ENCODE data around the gene NCOR1. TPM values are rescaled to one million over a fixed set of nuclear protein-coding genes. Genes with fewer than 3 reads are reported as not detected.
"Not testable (repeated sequence)": the region's sequence is repeated elsewhere in the genome, so short reads cannot be mapped to it uniquely, and the experiment has no call there.

Gene NCOR1
- total and polyA plus RNA-seq, 10 of the 15 experiments (the other 5 are each of a cell fraction or from before 2014, with no cell fraction given): 34.5 to 135 (median 82.9) TPM

DNA sequence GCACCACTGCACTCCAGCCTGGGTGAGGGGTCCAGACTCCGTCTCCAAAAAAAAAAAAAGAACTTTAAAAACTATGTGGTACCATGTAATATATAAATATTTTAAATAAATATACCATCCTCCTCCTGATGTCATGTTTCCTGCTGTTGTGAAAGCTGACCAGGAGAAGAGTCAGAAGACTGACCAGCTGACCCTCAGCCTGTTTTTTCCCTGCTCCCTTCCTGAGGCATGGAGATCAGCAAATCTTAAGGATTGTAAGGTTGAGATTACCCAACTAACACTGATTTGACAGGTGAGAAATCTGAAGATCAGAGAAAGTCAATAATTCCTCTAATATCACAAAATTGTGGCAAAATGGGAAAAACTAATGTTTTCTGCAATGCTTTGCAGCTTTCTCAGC lies 18.1 kb downstream of the NCOR1 start (continued):
- TF ChIP-seq, protein P1, sequence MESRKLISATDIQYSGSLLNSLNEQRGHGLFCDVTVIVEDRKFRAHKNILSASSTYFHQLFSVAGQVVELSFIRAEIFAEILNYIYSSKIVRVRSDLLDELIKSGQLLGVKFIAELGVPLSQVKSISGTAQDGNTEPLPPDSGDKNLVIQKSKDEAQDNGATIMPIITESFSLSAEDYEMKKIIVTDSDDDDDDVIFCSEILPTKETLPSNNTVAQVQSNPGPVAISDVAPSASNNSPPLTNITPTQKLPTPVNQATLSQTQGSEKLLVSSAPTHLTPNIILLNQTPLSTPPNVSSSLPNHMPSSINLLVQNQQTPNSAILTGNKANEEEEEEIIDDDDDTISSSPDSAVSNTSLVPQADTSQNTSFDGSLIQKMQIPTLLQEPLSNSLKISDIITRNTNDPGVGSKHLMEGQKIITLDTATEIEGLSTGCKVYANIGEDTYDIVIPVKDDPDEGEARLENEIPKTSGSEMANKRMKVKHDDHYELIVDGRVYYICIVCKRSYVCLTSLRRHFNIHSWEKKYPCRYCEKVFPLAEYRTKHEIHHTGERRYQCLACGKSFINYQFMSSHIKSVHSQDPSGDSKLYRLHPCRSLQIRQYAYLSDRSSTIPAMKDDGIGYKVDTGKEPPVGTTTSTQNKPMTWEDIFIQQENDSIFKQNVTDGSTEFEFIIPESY (IDR thresholded peaks at IDR 0.05): no peak
- TF ChIP-seq, protein P2, sequence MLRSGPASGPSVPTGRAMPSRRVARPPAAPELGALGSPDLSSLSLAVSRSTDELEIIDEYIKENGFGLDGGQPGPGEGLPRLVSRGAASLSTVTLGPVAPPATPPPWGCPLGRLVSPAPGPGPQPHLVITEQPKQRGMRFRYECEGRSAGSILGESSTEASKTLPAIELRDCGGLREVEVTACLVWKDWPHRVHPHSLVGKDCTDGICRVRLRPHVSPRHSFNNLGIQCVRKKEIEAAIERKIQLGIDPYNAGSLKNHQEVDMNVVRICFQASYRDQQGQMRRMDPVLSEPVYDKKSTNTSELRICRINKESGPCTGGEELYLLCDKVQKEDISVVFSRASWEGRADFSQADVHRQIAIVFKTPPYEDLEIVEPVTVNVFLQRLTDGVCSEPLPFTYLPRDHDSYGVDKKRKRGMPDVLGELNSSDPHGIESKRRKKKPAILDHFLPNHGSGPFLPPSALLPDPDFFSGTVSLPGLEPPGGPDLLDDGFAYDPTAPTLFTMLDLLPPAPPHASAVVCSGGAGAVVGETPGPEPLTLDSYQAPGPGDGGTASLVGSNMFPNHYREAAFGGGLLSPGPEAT (IDR thresholded peaks at IDR 0.05; ENCODE audit: low read depth): no peak
- TF ChIP-seq STAT1 (conservative IDR thresholded peaks at IDR 0.05): no peak
- TF ChIP-seq ZNF622 (IDR thresholded peaks at IDR 0.05): no peak
- TF ChIP-seq, protein P3, sequence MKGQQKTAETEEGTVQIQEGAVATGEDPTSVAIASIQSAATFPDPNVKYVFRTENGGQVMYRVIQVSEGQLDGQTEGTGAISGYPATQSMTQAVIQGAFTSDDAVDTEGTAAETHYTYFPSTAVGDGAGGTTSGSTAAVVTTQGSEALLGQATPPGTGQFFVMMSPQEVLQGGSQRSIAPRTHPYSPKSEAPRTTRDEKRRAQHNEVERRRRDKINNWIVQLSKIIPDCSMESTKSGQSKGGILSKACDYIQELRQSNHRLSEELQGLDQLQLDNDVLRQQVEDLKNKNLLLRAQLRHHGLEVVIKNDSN (IDR thresholded peaks at IDR 0.05; ENCODE audit: borderline replicate concordance, extremely low read length, insufficient read depth, low read depth, low read length): no peak
- TF ChIP-seq CHD1 (IDR thresholded peaks at IDR 0.05; ENCODE audit: low read depth, low read length): no peak

DNA sequence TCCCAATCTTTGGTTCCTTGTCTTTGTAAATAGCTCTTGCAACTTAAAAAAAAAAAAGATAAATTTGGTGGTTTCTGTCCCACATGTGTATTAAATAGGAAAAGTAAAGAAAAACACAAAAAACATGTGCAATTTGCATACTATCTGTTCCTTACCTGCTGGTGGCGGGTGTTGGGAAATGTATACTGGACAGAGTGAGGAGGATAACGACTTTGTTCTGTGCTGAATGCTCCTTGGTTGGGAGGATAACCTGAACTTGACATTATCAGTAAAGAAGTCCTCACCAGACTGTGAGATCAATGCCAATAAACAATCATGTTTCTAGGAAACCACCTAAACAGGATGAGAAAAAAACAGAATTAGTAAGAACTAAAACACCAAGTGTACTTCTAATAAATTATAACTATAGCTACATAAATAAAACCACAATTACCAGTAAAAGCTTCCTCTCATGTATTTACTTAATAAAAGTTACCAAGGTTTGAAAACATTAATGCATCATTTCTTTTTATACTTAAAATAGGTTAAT lies 21.0 kb downstream of the NCOR1 start:
- CTCF ChIA-PET: interaction anchor here (0.6 kb wide), 1 partner anchor 10 kb away, joined by 3 read pairs; no protein-coding TSS in a partner anchor
- H3K4me2 ChIP-seq (ENCODE audit: control insufficient read depth, insufficient read depth); BruUV-seq (replicated peaks); H3K4me3 ChIP-seq; intact Hi-C loops (cut with micrococcal nuclease; ENCODE audit: unreplicated experiment); H3K27ac ChIP-seq (ENCODE audit: control insufficient read depth, insufficient read depth); H3K9me3 ChIP-seq (replicated peaks; ENCODE audit: control insufficient read depth, insufficient read depth, low read length); H3K27me3 ChIP-seq (replicated peaks in 1 of 2; ENCODE audit: control insufficient read depth in 2 of 2, insufficient read depth in 2 of 2, low read length in 1 of 2); H3K9ac ChIP-seq (ENCODE audit: control insufficient read depth, insufficient read depth, low read length); SMC1A ChIA-PET (ENCODE audit: uncharacterized antibody, unreplicated experiment); in situ Hi-C loops (cut with MboI); RAD21 ChIA-PET (ENCODE audit: unreplicated experiment); FAIRE-seq; DNase-seq (ENCODE audit: low read depth, low spot score); H2AFZ ChIP-seq (ENCODE audit: control insufficient read depth, low read depth, low read length); H4K20me1 ChIP-seq (ENCODE audit: control insufficient read depth, insufficient read depth); H3K4me1 ChIP-seq (ENCODE audit: control insufficient read depth, insufficient read depth, low read length); ATAC-seq: not testable (repeated sequence)
- Histone ChIP-seq H3K36me3 (ENCODE audit: control insufficient read depth in 2 of 2, insufficient read depth in 2 of 2, low read length in 1 of 2) (peaks cover 1 to 14% of the 10 kb centered on the region in 2 experiments), H3K79me2 (ENCODE audit: control insufficient read depth, insufficient read depth, low read length) (peaks cover 34% of the 10 kb centered on the region)
- 92% methylated on average over 2 of the region's 2 CpGs for WGBS (ENCODE audit: insufficient coverage, insufficient replicate concordance, low lambda C conversion rate, missing lambda C conversion rate)
- POLR2A ChIA-PET: interaction anchor here (0.6 kb wide), 1 partner anchor 174 kb away, joined by 5 read pairs; no protein-coding TSS in a partner anchor

Data from GM12878 (cell line).